Measurements from ENCODE around the gene ARAP2. TPM values are rescaled to one million over a fixed set of nuclear protein-coding genes. Genes with fewer than 3 reads are reported as not detected.

The ARAP2 gene
- total and polyA plus RNA-seq, 9 of the 15 experiments (the other 6 are each of a cell fraction or from before 2014, with no cell fraction given) = 0.03 to 0.35 (median 0.11) TPM; not detected in 4

- no TSS peak for BruUV-seq (replicated peaks)
- in situ Hi-C loops (cut with MboI) (no loop called here), intact Hi-C loops (cut with micrococcal nuclease) (no loop called here)
- Histone ChIP-seq H3K4me1 (replicated peaks in 1 of 2; ENCODE audit: control insufficient read depth in 2 of 2, insufficient read depth in 2 of 2, low read length in 2 of 2) (peaks cover 0 to under 1% of the 10 kb centered on the region in 2 experiments; a peak in 1 of 5 replicates), H3K9me3 (replicated peaks; ENCODE audit: control insufficient read depth, insufficient read depth, low read depth, low read length) (no peaks in the 10 kb centered on the region), H3K27ac (ENCODE audit: extremely low read depth, low read depth, low read length) (no peak overlapping the region), H3K79me2 (ENCODE audit: control insufficient read depth, insufficient read depth, low read length) (no peaks in the 10 kb centered on the region), H3K4me3 (no peak overlapping the region), H3K27me3 (ENCODE audit: control insufficient read depth in 2 of 2, insufficient read depth in 2 of 2, low read length in 2 of 2) (no peaks in the 10 kb centered on the region), H2AFZ (ENCODE audit: low read depth, low read length) (no peak overlapping the region), H4K20me1 (replicated peaks; ENCODE audit: control insufficient read depth, insufficient read depth, low read length) (no peaks in the 10 kb centered on the region), H3K9ac (ENCODE audit: insufficient read depth in 1 of 2, low read depth in 2 of 2, low read length in 2 of 2) (no peak overlapping the region), H3K36me3 (ENCODE audit: control insufficient read depth, insufficient read depth, low read length) (no peaks in the 10 kb centered on the region), H3K4me2 (ENCODE audit: insufficient read depth, low read length) (no peak overlapping the region), H3K9me1 (ENCODE audit: control insufficient read depth, insufficient read depth, low read length) (no peaks in the 10 kb centered on the region)
- ChIA-PET CTCF (ENCODE audit: low intra/inter-chr PET ratio) (no interaction called here), POLR2A (no interaction called here)
- FAIRE-seq (no peak), ATAC-seq (no peak), DNase-seq (ENCODE audit: extremely low read depth in 1 of 4, low spot score in 3 of 4) (no peak)
- 0% methylated on average over 1 of the region's 1 CpG for WGBS (ENCODE audit: insufficient coverage, low coverage, missing lambda C conversion rate)
- no peak for TF ChIP-seq ZNF282 (CRISPR knock-in tag; IDR thresholded peaks at IDR 0.05)
- TF ChIP-seq NCOA6 (IDR thresholded peaks at IDR 0.05) = no peak
- no peak for TF ChIP-seq PTBP1 (IDR thresholded peaks at IDR 0.05; ENCODE audit: low read depth, low read length)
- TF ChIP-seq RNF219 (CRISPR knock-in tag; IDR thresholded peaks at IDR 0.05) = no peak
- TF ChIP-seq CEBPZ (IDR thresholded peaks at IDR 0.05; ENCODE audit: borderline replicate concordance, low read depth, low read length) = no peak
- TF ChIP-seq ZNF717 (CRISPR knock-in tag; IDR thresholded peaks at IDR 0.05) = no peak
- no peak for TF ChIP-seq MAFF (IDR thresholded peaks at IDR 0.05; ENCODE audit: low read length)
- no peak for TF ChIP-seq SMARCB1 (IDR thresholded peaks at IDR 0.05; ENCODE audit: insufficient read length, low read depth)
- TF ChIP-seq POU5F1 (IDR thresholded peaks at IDR 0.05; ENCODE audit: borderline replicate concordance, low read depth, low read length, partially characterized antibody) = no peak
- TF ChIP-seq NR2C1 (IDR thresholded peaks at IDR 0.05) = no peak
- TF ChIP-seq NR2C1 (tag; IDR thresholded peaks at IDR 0.05) = no peak
- no peak for TF ChIP-seq ZNF316 (IDR thresholded peaks at IDR 0.05)
- no peak for TF ChIP-seq AFF4 (CRISPR knock-in tag; IDR thresholded peaks at IDR 0.05)
- no peak for TF ChIP-seq POLR2AphosphoS5 (IDR thresholded peaks at IDR 0.05; ENCODE audit: control insufficient read depth, insufficient read depth, low read depth, low read length)
These were observed 5.3 kb upstream of the ARAP2 start for GRCh38 chr4:36249610-36250009.
